OCI-LY7 (cell line): Measurements from ENCODE around the gene OTOG. TPM values are rescaled to one million over a fixed set of nuclear protein-coding genes. Genes with fewer than 3 reads are reported as not detected.

ENCODE experiments used
- BruUV-seq: library from RNA; stranded (reverse); fragments of 400-500 nt; replicated peaks from 2 replicates; lab custom pipeline; 2021; lab: Mats Ljungman, UMichigan
- CTCF ChIA-PET: fragments of 300-600 bp; sonication (Branson Sonifier 250); formaldehyde crosslinking; loops from one replicate; lab custom pipeline; 2022; ENCODE audit warnings: antibody characterized with exemption; ENCODE audit not compliant: unreplicated experiment; lab: Charles Lee
- POLR2A ChIA-PET: fragments of 300-600 bp; sonication (Branson Sonifier 250); formaldehyde crosslinking; loops from one replicate; lab custom pipeline; 2022; ENCODE audit warnings: antibody characterized with exemption; lab: Charles Lee
- DNase-seq: peaks from one replicate; pipeline ENCODE4 v3.0.0-alpha.2; 2015; ENCODE audit warnings: low spot score
- H2AFZ ChIP-seq: fragments of 200-600 bp; sonication (generic), shearing (Covaris generic); 2 replicates; pipeline ENCODE4 v1.6.1; 2014; ENCODE audit warnings: mild to moderate bottlenecking, antibody characterized with exemption, low read length, moderate library complexity
- H3K27ac ChIP-seq: fragments of 200-600 bp; sonication (generic); 2 replicates; pipeline ENCODE4 v1.5.1; 2014; ENCODE audit warnings: mixed run types, low read depth, mild to moderate bottlenecking, moderate library complexity, low read length, inconsistent platforms; ENCODE audit not compliant: poor library complexity, severe bottlenecking
- H3K36me3 ChIP-seq: fragments of 200-600 bp; sonication (generic); 2 replicates; pipeline ENCODE4 v1.6.1; 2014; ENCODE audit warnings: mild to moderate bottlenecking, antibody characterized with exemption, low read length, moderate library complexity, mixed read lengths; ENCODE audit not compliant: insufficient read depth
- H3K4me1 ChIP-seq: fragments of 200-600 bp; sonication (generic); 2 replicates; pipeline ENCODE4 v1.5.1; 2014; ENCODE audit warnings: mild to moderate bottlenecking, low read length; ENCODE audit not compliant: insufficient read depth, poor library complexity, severe bottlenecking
- H3K4me2 ChIP-seq: fragments of 200-600 bp; sonication (generic); 2 replicates; pipeline ENCODE4 v1.6.1; 2014; ENCODE audit warnings: mild to moderate bottlenecking, low read length
- H3K4me3 ChIP-seq: fragments of 200-600 bp; sonication (generic); 2 replicates; pipeline ENCODE4 v1.5.1; 2014; ENCODE audit warnings: mild to moderate bottlenecking, low read depth, low read length; ENCODE audit not compliant: poor library complexity, severe bottlenecking
- H3K79me2 ChIP-seq: fragments of 200-600 bp; sonication (generic); 2 replicates; pipeline ENCODE4 v1.6.1; 2016; ENCODE audit warnings: low read depth, mild to moderate bottlenecking, low read length, moderate library complexity, mixed read lengths; ENCODE audit not compliant: insufficient read depth
- H3K9me2 ChIP-seq: fragments of 200-600 bp; sonication (generic); 2 replicates; pipeline ENCODE4 v1.6.1; 2016; ENCODE audit warnings: mild to moderate bottlenecking, low read length, mixed read lengths; ENCODE audit not compliant: insufficient read depth
- H3K9me3 ChIP-seq: fragments of 200-600 bp; sonication (generic); 2 replicates; pipeline ENCODE4 v1.6.1; 2014; ENCODE audit warnings: mild to moderate bottlenecking, mixed run types, low read length, mixed read lengths
- H4K20me1 ChIP-seq: fragments of 200-600 bp; sonication (generic); 2 replicates; pipeline ENCODE4 v1.6.1; 2014; ENCODE audit warnings: mild to moderate bottlenecking, antibody characterized with exemption, low read length, moderate library complexity, mixed read lengths; ENCODE audit not compliant: insufficient read depth
- EZH2phosphoT487 ChIP-seq: fragments of 200-600 bp; sonication (generic); IDR thresholded peaks from 2 replicates; pipeline ENCODE4 v1.6.1; 2018; ENCODE audit warnings: low read depth, borderline replicate concordance, mild to moderate bottlenecking, mixed run types, antibody characterized with exemption, low read length, moderate library complexity, mixed read lengths
- intact Hi-C: fragments of 100-400 bp; cut with micrococcal nuclease; formaldehyde crosslinking; loops from one replicate; pipeline ENCODE4 v1.10.0; 2022; ENCODE audit not compliant: unreplicated experiment
- total RNA-seq, 2 experiments: library from RNA; depleted of rRNA in 1 of 2; stranded (reverse); fragments of >200 nt in 1 of 2; shearing (Covaris generic) in 1 of 2; gene quantifications; 2 replicates each; pipeline ENCODE4 v1.2.3, GENCODE V29; 2014 to 2022
- TF ChIP-seq, protein P1 (sequence below): fragments of 200-600 bp; sonication (generic); conservative IDR thresholded peaks from 2 replicates; pipeline ENCODE4 v1.5.1; 2014; ENCODE audit warnings: mild to moderate bottlenecking, antibody characterized with exemption, low read length, moderate library complexity, mixed read lengths

Gene OTOG
- total RNA-seq, 2 experiments from 2014 or later: not detected

DNA sequence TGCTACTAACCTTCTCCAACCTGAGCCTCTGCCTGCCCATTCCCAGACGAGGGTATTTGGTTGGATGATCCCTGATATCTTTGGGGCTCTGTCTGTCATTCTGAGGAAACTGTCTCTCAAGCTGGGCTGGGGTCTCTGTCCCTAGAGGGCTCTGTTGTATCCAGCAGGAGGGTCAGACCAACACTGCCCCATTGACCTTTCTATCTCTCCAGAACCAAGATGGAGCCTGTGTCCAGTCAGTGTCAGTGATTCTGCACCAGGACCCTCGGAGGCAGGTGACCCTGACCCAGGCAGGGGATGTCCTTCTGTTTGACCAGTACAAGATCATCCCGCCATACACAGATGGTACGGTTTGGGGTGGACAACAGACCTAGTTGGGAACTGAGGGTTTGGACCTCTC is 21.9 kb downstream of the OTOG start:
- CTCF ChIA-PET: no interaction called here
- TF ChIP-seq, protein P1, sequence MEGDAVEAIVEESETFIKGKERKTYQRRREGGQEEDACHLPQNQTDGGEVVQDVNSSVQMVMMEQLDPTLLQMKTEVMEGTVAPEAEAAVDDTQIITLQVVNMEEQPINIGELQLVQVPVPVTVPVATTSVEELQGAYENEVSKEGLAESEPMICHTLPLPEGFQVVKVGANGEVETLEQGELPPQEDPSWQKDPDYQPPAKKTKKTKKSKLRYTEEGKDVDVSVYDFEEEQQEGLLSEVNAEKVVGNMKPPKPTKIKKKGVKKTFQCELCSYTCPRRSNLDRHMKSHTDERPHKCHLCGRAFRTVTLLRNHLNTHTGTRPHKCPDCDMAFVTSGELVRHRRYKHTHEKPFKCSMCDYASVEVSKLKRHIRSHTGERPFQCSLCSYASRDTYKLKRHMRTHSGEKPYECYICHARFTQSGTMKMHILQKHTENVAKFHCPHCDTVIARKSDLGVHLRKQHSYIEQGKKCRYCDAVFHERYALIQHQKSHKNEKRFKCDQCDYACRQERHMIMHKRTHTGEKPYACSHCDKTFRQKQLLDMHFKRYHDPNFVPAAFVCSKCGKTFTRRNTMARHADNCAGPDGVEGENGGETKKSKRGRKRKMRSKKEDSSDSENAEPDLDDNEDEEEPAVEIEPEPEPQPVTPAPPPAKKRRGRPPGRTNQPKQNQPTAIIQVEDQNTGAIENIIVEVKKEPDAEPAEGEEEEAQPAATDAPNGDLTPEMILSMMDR: no peak
- no peak for TF ChIP-seq EZH2phosphoT487
- intact Hi-C loops: no loop called here

DNA sequence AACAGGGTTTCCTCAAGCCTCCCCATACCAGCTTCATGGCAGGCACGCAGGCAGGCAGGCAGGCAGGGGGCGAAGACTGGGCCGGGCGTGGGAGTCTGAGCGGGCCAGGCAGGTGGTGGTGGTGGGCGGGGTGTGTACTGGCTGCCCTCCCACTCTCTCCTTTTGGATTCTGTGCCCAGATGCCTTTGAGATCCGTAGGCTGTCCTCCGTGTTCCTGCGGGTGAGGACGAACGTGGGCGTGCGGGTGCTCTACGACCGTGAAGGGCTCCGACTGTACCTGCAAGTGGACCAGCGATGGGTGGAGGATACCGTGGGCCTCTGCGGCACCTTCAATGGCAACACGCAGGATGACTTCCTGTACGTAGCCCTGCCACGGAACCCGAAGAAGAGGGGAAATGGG is 23.0 kb downstream of the OTOG start:
- Histone ChIP-seq H3K36me3 (no peaks in the 10 kb centered on the region), H3K9me2 (no peaks in the 10 kb centered on the region), H3K27ac (no peak overlapping the region), H3K4me2 (no peak overlapping the region), H2AFZ (no peak overlapping the region), H3K4me1 (peaks cover 4% of the 10 kb centered on the region), H3K4me3 (no peak overlapping the region), H4K20me1 (no peaks in the 10 kb centered on the region), H3K9me3 (no peaks in the 10 kb centered on the region), H3K79me2 (no peaks in the 10 kb centered on the region)
- no peak for DNase-seq
- intact Hi-C loops: no loop called here
- ChIA-PET CTCF (no interaction called here), POLR2A (no interaction called here)
- no TSS peak for BruUV-seq
- TF ChIP-seq EZH2phosphoT487: no peak
- TF ChIP-seq, protein P1: no peak

More for the DNA sequence above, 21.9 kb downstream of the OTOG start:
- H3K4me2 ChIP-seq: no peak overlapping the region
- no peak for DNase-seq
- no TSS peak for BruUV-seq
- POLR2A ChIA-PET: interaction anchor here (0.6 kb wide), 1 partner anchor 328 kb away, joined by 3 read pairs; no protein-coding TSS in a partner anchor
- H3K4me3 ChIP-seq: no peak overlapping the region
- H4K20me1 ChIP-seq: no peaks in the 10 kb centered on the region
- H3K9me3 ChIP-seq: no peaks in the 10 kb centered on the region
- no peaks in the 10 kb centered on the region for H3K79me2 ChIP-seq
- no peak overlapping the region for H2AFZ ChIP-seq
- no peak overlapping the region for H3K27ac ChIP-seq
- H3K9me2 ChIP-seq: no peaks in the 10 kb centered on the region
- H3K4me1 ChIP-seq: peaks cover 4% of the 10 kb centered on the region
- H3K36me3 ChIP-seq: no peaks in the 10 kb centered on the region

DNA sequence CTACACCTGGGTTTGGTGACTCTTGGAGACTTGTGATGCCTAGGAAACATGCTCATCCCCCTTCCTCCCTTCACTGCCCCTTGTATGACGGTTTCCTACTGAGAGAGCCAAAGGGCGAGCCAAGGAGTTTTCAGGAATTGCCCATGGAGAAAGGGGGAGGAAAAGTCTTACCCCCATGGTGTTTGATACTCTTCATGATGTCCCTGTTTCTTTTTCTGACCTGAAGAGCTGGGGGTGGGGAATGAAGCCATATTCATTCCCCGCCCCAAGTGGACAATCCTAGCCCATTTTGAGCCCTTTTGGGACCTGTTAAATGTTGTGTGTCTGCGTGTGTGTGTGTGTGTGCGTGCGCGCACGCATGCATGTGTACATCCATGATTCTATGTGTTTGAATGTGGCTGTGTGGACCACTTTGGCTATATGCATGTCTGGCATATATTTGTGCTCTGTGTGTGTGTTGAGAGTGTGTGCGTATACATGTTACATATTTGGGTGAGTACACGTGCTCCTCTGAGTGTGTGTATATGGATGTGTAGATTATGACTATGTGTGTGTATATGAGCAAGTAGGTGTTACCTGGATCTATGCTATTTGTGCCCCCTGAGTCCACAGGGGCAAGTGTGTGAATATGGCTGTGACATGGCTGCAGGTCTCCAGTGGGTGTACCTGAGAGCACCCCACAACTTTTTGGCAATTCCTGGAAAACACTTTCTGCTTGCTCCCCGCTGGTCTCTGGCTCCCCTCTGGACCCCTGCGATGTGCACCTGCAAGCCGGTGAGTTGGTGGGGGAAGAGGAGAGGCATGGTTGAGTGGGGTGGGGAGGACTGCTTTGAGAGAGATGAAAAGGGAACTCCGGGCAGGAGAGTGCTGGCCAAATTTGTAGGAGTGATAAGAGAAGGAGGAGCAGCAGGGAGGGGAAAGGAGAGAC is 24.6 kb downstream of the OTOG start:
- Histone ChIP-seq H3K9me2 (no peaks in the 10 kb centered on the region), H3K79me2 (no peaks in the 10 kb centered on the region), H3K4me3 (no peak overlapping the region), H3K27ac (no peak overlapping the region), H2AFZ (no peak overlapping the region), H3K36me3 (no peaks in the 10 kb centered on the region), H3K4me2 (no peak overlapping the region), H3K4me1 (peaks cover 4% of the 10 kb centered on the region), H4K20me1 (no peaks in the 10 kb centered on the region), H3K9me3 (no peaks in the 10 kb centered on the region)
- no peak for TF ChIP-seq EZH2phosphoT487
- TF ChIP-seq, protein P1: no peak
- POLR2A ChIA-PET: no interaction called here
- CTCF ChIA-PET: no interaction called here
- BruUV-seq: no TSS peak
- intact Hi-C loops: no loop called here
- no peak for DNase-seq
